Loucy (cell line): ENCODE data around the gene AACS.

ENCODE experiments used
- EZH2phosphoT487 ChIP-seq: fragments of 200-600 bp; IDR thresholded peaks from 2 replicates; pipeline ENCODE4 v1.6.1; 2018; ENCODE audit warnings: antibody characterized with exemption, mild to moderate bottlenecking, moderate library complexity, borderline replicate concordance
- TF ChIP-seq, protein P1 (sequence below): fragments of 200-600 bp; sonication (generic); conservative IDR thresholded peaks from 2 replicates; pipeline ENCODE4 v1.5.1; 2014; ENCODE audit warnings: mild to moderate bottlenecking, antibody characterized with exemption, low read length

DNA sequence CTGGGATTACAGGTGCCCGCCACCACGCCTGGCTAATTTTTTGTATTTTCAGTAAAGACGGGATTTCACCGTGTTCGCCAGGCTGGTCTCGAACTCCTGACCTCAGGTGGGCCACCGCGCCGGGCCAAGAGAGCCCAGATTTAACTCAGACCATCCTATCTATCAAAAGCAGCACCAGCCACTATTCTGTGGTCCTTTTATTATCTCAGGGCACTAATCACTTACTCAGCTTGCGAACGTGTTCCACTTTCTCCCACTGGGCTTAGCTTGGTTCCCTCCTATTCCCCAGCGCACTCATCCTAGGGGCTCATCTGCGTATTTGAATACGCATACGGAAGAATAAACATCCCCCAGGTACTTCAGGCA, 16.2 kb upstream of the AACS start:
- TF ChIP-seq, protein P1, sequence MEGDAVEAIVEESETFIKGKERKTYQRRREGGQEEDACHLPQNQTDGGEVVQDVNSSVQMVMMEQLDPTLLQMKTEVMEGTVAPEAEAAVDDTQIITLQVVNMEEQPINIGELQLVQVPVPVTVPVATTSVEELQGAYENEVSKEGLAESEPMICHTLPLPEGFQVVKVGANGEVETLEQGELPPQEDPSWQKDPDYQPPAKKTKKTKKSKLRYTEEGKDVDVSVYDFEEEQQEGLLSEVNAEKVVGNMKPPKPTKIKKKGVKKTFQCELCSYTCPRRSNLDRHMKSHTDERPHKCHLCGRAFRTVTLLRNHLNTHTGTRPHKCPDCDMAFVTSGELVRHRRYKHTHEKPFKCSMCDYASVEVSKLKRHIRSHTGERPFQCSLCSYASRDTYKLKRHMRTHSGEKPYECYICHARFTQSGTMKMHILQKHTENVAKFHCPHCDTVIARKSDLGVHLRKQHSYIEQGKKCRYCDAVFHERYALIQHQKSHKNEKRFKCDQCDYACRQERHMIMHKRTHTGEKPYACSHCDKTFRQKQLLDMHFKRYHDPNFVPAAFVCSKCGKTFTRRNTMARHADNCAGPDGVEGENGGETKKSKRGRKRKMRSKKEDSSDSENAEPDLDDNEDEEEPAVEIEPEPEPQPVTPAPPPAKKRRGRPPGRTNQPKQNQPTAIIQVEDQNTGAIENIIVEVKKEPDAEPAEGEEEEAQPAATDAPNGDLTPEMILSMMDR: no peak
- TF ChIP-seq EZH2phosphoT487: no peak
